PC-9 (cell line): ENCODE results near the gene CHKA. TPM values are rescaled to one million over a fixed set of nuclear protein-coding genes. Genes with fewer than 3 reads are reported as not detected.
A peak's percentile ranks its signal among the peaks of the same experiment; 100 is the strongest.

ENCODE experiments used
- BruUV-seq: library from RNA; stranded (reverse); fragments of 400-500 nt; replicated peaks from 2 replicates; lab custom pipeline; 2021; lab: Mats Ljungman, UMichigan
- CTCF ChIA-PET: fragments of 300-600 bp; sonication (Branson Sonifier 250); formaldehyde crosslinking; loops from one replicate; lab custom pipeline; 2022; ENCODE audit warnings: antibody characterized with exemption; lab: Charles Lee
- POLR2A ChIA-PET: fragments of 300-600 bp; sonication (Branson Sonifier 250); formaldehyde crosslinking; loops from one replicate; lab custom pipeline; 2022; ENCODE audit warnings: antibody characterized with exemption; ENCODE audit not compliant: unreplicated experiment; lab: Charles Lee
- DNase-seq, 2 experiments: peaks; one replicate each; pipeline versions ENCODE4 v3.0.0 to v3.0.0-alpha.2; 2015 to 2022; ENCODE audit warnings: mixed read lengths in 1 of 2
- H2AFZ ChIP-seq: fragments of 200-600 bp; sonication (generic); 2 replicates; pipeline ENCODE4 v1.8.1; 2017; ENCODE audit warnings: antibody characterized with exemption
- H3F3A ChIP-seq: fragments of 200-600 bp; sonication (generic); 2 replicates; pipeline ENCODE4 v1.8.1; 2017; ENCODE audit warnings: antibody characterized with exemption, mild to moderate bottlenecking, low read depth; ENCODE audit not compliant: insufficient read depth
- H3K27ac ChIP-seq: fragments of 200-600 bp; sonication (generic); 2 replicates; pipeline ENCODE4 v1.6.1; 2016; ENCODE audit warnings: mixed run types
- H3K27me3 ChIP-seq: fragments of 200-600 bp; sonication (generic); 2 replicates; pipeline ENCODE4 v1.6.1; 2016; ENCODE audit warnings: low read depth, mixed run types; ENCODE audit not compliant: insufficient read depth
- H3K36me3 ChIP-seq: fragments of 200-600 bp; sonication (generic); 2 replicates; pipeline ENCODE4 v1.6.1; 2016; ENCODE audit warnings: low read depth, mixed run types
- H3K4me1 ChIP-seq: fragments of 200-600 bp; sonication (generic); replicated peaks from 2 replicates; pipeline ENCODE4 v1.6.1; 2016; ENCODE audit warnings: mixed run types; ENCODE audit not compliant: insufficient read depth
- H3K4me2 ChIP-seq: fragments of 200-600 bp; sonication (generic); 2 replicates; pipeline ENCODE4 v1.6.1; 2017; ENCODE audit warnings: mixed run types
- H3K4me3 ChIP-seq: fragments of 200-600 bp; sonication (generic); 2 replicates; pipeline ENCODE4 v1.6.1; 2016; ENCODE audit warnings: mixed run types
- H3K79me2 ChIP-seq: fragments of 200-600 bp; sonication (generic); 2 replicates; pipeline ENCODE4 v1.6.1; 2017; ENCODE audit warnings: low read depth, mixed run types
- H3K9me2 ChIP-seq: fragments of 200-600 bp; sonication (generic); 2 replicates; pipeline ENCODE4 v1.8.1; 2017; ENCODE audit warnings: mild to moderate bottlenecking; ENCODE audit not compliant: insufficient read depth
- H3K9me3 ChIP-seq: fragments of 200-600 bp; sonication (generic); 2 replicates; pipeline ENCODE4 v1.8.1; 2016; ENCODE audit warnings: low read depth; ENCODE audit not compliant: insufficient read depth
- H4K20me1 ChIP-seq: fragments of 200-600 bp; sonication (generic); 2 replicates; pipeline ENCODE4 v1.8.1; 2017; ENCODE audit not compliant: insufficient read depth
- EZH2 ChIP-seq: fragments of 200-600 bp; sonication (generic); IDR thresholded peaks from 2 replicates; pipeline ENCODE4 v1.8.0; 2017; ENCODE audit warnings: antibody characterized with exemption, low read depth
- intact Hi-C: fragments of 100-400 bp; cut with micrococcal nuclease; formaldehyde crosslinking; loops from one replicate; pipeline ENCODE4 v1.10.0; 2022; ENCODE audit not compliant: unreplicated experiment
- total RNA-seq: library from RNA; stranded (reverse); gene quantifications from 2 replicates; pipeline ENCODE4 v1.2.3, GENCODE V29; 2021
- TF ChIP-seq, protein P1 (sequence below): fragments of 200-600 bp; sonication (generic); conservative IDR thresholded peaks from 2 replicates; pipeline ENCODE4 v1.6.1; 2017; ENCODE audit warnings: mixed run types, antibody characterized with exemption, mild to moderate bottlenecking, moderate library complexity

Gene CHKA
- total RNA-seq, 1 experiment from 2014 or later: 90.5 TPM

DNA sequence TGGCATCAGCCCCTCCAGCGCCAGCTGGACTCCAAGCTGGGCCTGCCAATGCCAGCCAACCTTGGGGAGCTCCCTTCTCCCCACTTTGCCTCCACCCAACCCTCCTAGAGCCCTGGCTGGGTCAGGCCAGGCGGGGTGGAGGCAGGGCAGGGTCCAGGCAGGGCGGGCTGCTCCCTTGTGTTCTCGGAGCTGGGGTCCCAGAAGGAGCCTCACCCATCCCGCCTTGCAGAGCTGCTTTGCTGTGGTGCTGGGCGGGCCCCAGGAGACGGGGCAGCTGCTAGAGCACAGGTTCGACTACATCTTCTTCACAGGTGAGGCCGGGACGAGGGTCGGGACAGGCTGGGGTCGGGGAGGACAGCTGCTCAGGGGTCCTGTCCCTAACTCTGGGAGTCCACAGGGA, 101.7 kb downstream of the CHKA start:
- intact Hi-C loops: loop anchor here (10.0 kb wide), 1 partner anchor 175 kb away; no protein-coding TSS in a partner anchor
- Histone ChIP-seq H3K4me1 (peaks cover 54% of the 10 kb centered on the region), H3K4me2 (no peak overlapping the region), H3K27me3 (no peaks in the 10 kb centered on the region), H2AFZ (no peak overlapping the region), H3K9me3 (no peaks in the 10 kb centered on the region), H3K27ac (no peak overlapping the region), H3K36me3 (no peaks in the 10 kb centered on the region), H4K20me1 (no peaks in the 10 kb centered on the region), H3K9me2 (no peaks in the 10 kb centered on the region), H3K79me2 (0 out of 2 replicates have a peak, but pooled peaks cover 7% of the 10 kb centered on the region), H3F3A (peaks cover 35% of the 10 kb centered on the region; the same call in 1 of the 2 replicates), H3K4me3 (no peak overlapping the region)
- no peak for DNase-seq
- BruUV-seq: no TSS peak
- POLR2A ChIA-PET: interaction anchor here (0.7 kb wide), 1 partner anchor 145 kb away, joined by 3 read pairs; no protein-coding TSS in a partner anchor
- TF ChIP-seq, protein P1, sequence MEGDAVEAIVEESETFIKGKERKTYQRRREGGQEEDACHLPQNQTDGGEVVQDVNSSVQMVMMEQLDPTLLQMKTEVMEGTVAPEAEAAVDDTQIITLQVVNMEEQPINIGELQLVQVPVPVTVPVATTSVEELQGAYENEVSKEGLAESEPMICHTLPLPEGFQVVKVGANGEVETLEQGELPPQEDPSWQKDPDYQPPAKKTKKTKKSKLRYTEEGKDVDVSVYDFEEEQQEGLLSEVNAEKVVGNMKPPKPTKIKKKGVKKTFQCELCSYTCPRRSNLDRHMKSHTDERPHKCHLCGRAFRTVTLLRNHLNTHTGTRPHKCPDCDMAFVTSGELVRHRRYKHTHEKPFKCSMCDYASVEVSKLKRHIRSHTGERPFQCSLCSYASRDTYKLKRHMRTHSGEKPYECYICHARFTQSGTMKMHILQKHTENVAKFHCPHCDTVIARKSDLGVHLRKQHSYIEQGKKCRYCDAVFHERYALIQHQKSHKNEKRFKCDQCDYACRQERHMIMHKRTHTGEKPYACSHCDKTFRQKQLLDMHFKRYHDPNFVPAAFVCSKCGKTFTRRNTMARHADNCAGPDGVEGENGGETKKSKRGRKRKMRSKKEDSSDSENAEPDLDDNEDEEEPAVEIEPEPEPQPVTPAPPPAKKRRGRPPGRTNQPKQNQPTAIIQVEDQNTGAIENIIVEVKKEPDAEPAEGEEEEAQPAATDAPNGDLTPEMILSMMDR: no peak
- no peak for TF ChIP-seq EZH2
- CTCF ChIA-PET: no interaction called here

DNA sequence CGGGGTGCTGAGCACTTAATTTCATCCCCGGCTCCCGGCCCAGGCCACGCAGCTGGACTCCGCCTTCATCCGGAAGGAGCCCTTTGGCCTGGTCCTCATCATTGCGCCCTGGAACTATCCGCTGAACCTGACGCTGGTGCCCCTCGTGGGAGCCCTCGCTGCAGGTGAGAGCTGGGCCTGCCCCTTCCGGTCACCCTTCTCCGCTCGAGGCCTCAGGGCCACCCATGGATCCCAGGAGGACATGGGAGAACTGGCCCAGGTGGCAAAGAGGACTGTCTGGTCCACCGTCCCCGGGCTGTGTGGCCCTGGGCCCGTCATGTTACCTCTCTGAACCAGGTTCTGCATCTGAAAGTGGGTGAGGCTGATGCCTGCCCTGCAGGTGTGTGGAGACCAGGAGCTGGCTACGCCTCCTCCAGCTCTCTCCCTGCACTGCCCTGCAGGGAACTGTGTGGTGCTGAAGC, 102.4 kb downstream of the CHKA start:
- no peak overlapping the region for H3K27ac ChIP-seq
- peaks cover 62% of the 10 kb centered on the region for H3K4me1 ChIP-seq
- no peaks in the 10 kb centered on the region for H3K9me2 ChIP-seq

DNA sequence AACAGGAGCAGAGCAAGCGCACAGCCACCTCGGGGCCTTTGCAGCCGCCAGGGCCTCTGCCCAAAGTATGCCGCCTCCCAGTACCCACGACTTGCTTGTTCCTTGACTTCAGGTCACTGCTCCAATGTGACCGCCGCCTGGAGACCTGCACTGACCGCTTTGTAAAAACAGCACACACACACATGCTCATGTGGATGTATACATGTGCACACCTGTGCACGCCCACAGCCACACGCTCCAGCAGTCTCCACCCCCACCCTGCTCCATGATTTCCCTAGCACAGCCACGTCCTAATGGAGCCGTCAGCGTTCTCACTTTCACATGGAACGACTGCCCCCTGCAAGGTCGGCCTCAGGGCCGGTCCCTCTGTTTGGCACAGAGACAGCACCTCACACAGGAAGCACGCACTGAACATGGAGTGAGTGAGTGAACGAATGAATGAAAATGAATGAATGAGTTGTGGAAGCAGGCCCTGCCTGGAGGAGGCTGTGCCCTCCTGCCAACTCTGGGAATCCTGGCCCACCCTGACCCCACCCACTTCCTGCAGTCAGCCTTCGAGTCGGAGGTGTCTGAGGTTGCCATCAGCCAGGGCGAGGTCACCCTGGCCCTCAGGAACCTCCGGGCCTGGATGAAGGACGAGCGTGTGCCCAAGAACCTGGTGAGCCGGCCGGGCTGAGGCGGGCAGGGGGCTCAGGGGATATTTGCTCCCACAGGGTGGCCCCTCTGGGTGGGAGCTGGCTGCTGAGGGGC, 103.0 kb downstream of the CHKA start:
- BruUV-seq: no TSS peak
- Histone ChIP-seq H3K9me2 (no peaks in the 10 kb centered on the region), H3K4me1 (peaks cover 68% of the 10 kb centered on the region), H2AFZ (no peak overlapping the region), H3K27ac (no peak overlapping the region), H4K20me1 (no peaks in the 10 kb centered on the region), H3K9me3 (no peaks in the 10 kb centered on the region), H3K4me2 (0 out of 2 replicates have a peak overlapping the region, but pooled peaks have one; percentile 37), H3K27me3 (no peaks in the 10 kb centered on the region), H3K79me2 (0 out of 2 replicates have a peak, but pooled peaks cover 7% of the 10 kb centered on the region), H3K36me3 (no peaks in the 10 kb centered on the region), H3K4me3 (no peak overlapping the region), H3F3A (peaks cover 38% of the 10 kb centered on the region)
- TF ChIP-seq EZH2: no peak
- TF ChIP-seq, protein P1: no peak
- ChIA-PET POLR2A (interaction anchor here (0.6 kb wide), 1 partner anchor 8 kb away, joined by 3 read pairs; the partner anchor contains the start of gene ALDH3B1), CTCF (no interaction called here)
- intact Hi-C loops: loop anchor here (10.0 kb wide), 1 partner anchor 173 kb away; no protein-coding TSS in a partner anchor
- DNase-seq: no peak

More for the DNA sequence above, 102.4 kb downstream of the CHKA start:
- Histone ChIP-seq H3K27me3 (no peaks in the 10 kb centered on the region), H3K36me3 (no peaks in the 10 kb centered on the region), H2AFZ (no peak overlapping the region), H3K79me2 (0 out of 2 replicates have a peak, but pooled peaks cover 7% of the 10 kb centered on the region), H4K20me1 (no peaks in the 10 kb centered on the region), H3F3A (peaks cover 32% of the 10 kb centered on the region), H3K4me2 (no peak overlapping the region), H3K9me3 (no peaks in the 10 kb centered on the region), H3K4me3 (no peak overlapping the region)
- ChIA-PET POLR2A (interaction anchor here (0.6 kb wide), 1 partner anchor 9 kb away, joined by 3 read pairs; the partner anchor contains the start of gene ALDH3B1), CTCF (no interaction called here)
- no peak for DNase-seq
- no TSS peak for BruUV-seq
- TF ChIP-seq EZH2: no peak
- TF ChIP-seq, protein P1: no peak
- intact Hi-C loops: loop anchor here (10.0 kb wide), 1 partner anchor 174 kb away; no protein-coding TSS in a partner anchor
